ENCODE data around the gene POMGNT2. TPM values are rescaled to one million over a fixed set of nuclear protein-coding genes. Genes with fewer than 3 reads are reported as not detected.

Gene POMGNT2
- total and polyA plus RNA-seq, 2 donors (not counting 1 experiment from before 2014, with no cell fraction given): 2.8 to 3.1 TPM

GRCh38 chr3:43077261-43077660 is 28.6 kb downstream of the POMGNT2 start:
- POLR2A ChIA-PET: no interaction called here
- Mint-ChIP-seq H3K4me1 (no peaks in the 10 kb centered on the region), H3K4me3 (no peak overlapping the region), H3K9me3 (ENCODE audit: insufficient read depth) (no peaks in the 10 kb centered on the region), H3K27ac (no peak overlapping the region), H3K27me3 (peaks cover 7% of the 10 kb centered on the region)
- no peaks in the 10 kb centered on the region for H3K4me1 ChIP-seq (ENCODE audit: control insufficient read depth in 2 of 2, insufficient read depth in 2 of 2, low read length in 2 of 2)
- 94% methylated on average over 5 of the region's 6 CpGs for WGBS (ENCODE audit: insufficient coverage)
- no peaks in the 10 kb centered on the region for H3K79me2 ChIP-seq (ENCODE audit: control insufficient read depth, insufficient read depth, low read length)
- H3K4me3 ChIP-seq (ENCODE audit: control extremely low read depth in 1 of 5, extremely low read depth in 1 of 5, insufficient read depth in 1 of 5, low read depth in 2 of 5, low read length in 4 of 5): no peak overlapping the region
- peaks cover 0 to 6% of the 10 kb centered on the region in 2 experiments for H3K36me3 ChIP-seq (replicated peaks in 1 of 2; ENCODE audit: control extremely low read depth in 1 of 2, control insufficient read depth in 1 of 2, extremely low read depth in 1 of 2, insufficient read depth in 2 of 2, low read length in 1 of 2)
- no peak overlapping the region for H3K9ac ChIP-seq (ENCODE audit: low read length)
- no peaks in the 10 kb centered on the region for H4K20me1 ChIP-seq (ENCODE audit: control insufficient read depth, insufficient read depth, low read length, poor library complexity, severe bottlenecking)
- DNase-seq: no peak
- peaks cover 0 to 14% (median 0%) of the 10 kb centered on the region in 3 donors for H3K9me3 ChIP-seq (ENCODE audit: control extremely low read depth in 1 of 3, control insufficient read depth in 2 of 3, insufficient read depth in 1 of 3, low read length in 2 of 3)
- H2AFZ ChIP-seq (ENCODE audit: insufficient read depth, low read depth, low read length, poor library complexity, severe bottlenecking): no peak overlapping the region
- CTCF ChIA-PET: interaction anchor here (0.6 kb wide), 1 partner anchor 16 kb away, joined by 3 read pairs; no protein-coding TSS in a partner anchor
- intact Hi-C loops (cut with micrococcal nuclease): no loop called here
- H3K27me3 ChIP-seq (replicated peaks in 1 of 4; ENCODE audit: control extremely low read depth in 1 of 4, control insufficient read depth in 3 of 4, insufficient read depth in 4 of 4, low read length in 3 of 4): no peaks in the 10 kb centered on the region
- no peak overlapping the region for H3K27ac ChIP-seq (ENCODE audit: low read length in 2 of 2)
- no peak for TF ChIP-seq CTCF (IDR thresholded peaks at IDR 0.05)
- TF ChIP-seq EZH2 (IDR thresholded peaks at IDR 0.05; ENCODE audit: borderline replicate concordance, insufficient read depth, low read depth, low read length, poor library complexity, severe bottlenecking): no peak
- ATAC-seq (ENCODE audit: low read depth): no peak
- H3K4me2 ChIP-seq (replicated peaks; ENCODE audit: low read depth, low read length, poor library complexity, severe bottlenecking): no peak overlapping the region

- DNase-seq: no peak
- no peak overlapping the region for H3K4me2 ChIP-seq (replicated peaks; ENCODE audit: low read depth, low read length, poor library complexity, severe bottlenecking)
- POLR2A ChIA-PET: no interaction called here
Measured at GRCh38 chr3:43076857-43077256, 29.0 kb downstream of the POMGNT2 start.

More at GRCh38 chr3:43076857-43077256, 29.0 kb downstream of the POMGNT2 start:
- ATAC-seq (ENCODE audit: low read depth): no peak
- H3K27me3 Mint-ChIP-seq: peaks cover 7% of the 10 kb centered on the region
- Histone ChIP-seq H3K27me3 (replicated peaks in 1 of 4; ENCODE audit: control extremely low read depth in 1 of 4, control insufficient read depth in 3 of 4, insufficient read depth in 4 of 4, low read length in 3 of 4) (no peaks in the 10 kb centered on the region), H3K36me3 (replicated peaks in 1 of 2; ENCODE audit: control extremely low read depth in 1 of 2, control insufficient read depth in 1 of 2, extremely low read depth in 1 of 2, insufficient read depth in 2 of 2, low read length in 1 of 2) (peaks cover 0 to 6% of the 10 kb centered on the region in 2 experiments), H3K4me3 (ENCODE audit: control extremely low read depth in 1 of 5, extremely low read depth in 1 of 5, insufficient read depth in 1 of 5, low read depth in 2 of 5, low read length in 4 of 5) (no peak overlapping the region), H2AFZ (ENCODE audit: insufficient read depth, low read depth, low read length, poor library complexity, severe bottlenecking) (no peak overlapping the region), H3K9me3 (ENCODE audit: control extremely low read depth in 1 of 3, control insufficient read depth in 2 of 3, insufficient read depth in 1 of 3, low read length in 2 of 3) (peaks cover 0 to 13% (median 0%) of the 10 kb centered on the region in 3 donors), H3K9ac (ENCODE audit: low read length) (no peak overlapping the region), H3K79me2 (ENCODE audit: control insufficient read depth, insufficient read depth, low read length) (no peaks in the 10 kb centered on the region), H3K4me1 (ENCODE audit: control insufficient read depth in 2 of 2, insufficient read depth in 2 of 2, low read length in 2 of 2) (no peaks in the 10 kb centered on the region), H4K20me1 (ENCODE audit: control insufficient read depth, insufficient read depth, low read length, poor library complexity, severe bottlenecking) (no peaks in the 10 kb centered on the region), H3K27ac (ENCODE audit: low read length in 2 of 2) (no peak overlapping the region)
- H3K27ac Mint-ChIP-seq: no peak overlapping the region
- H3K4me1 Mint-ChIP-seq: no peaks in the 10 kb centered on the region
- no CpG with 5 or more reads among the region's 4 CpGs for WGBS (ENCODE audit: insufficient coverage)
- H3K4me3 Mint-ChIP-seq: no peak overlapping the region
- no peaks in the 10 kb centered on the region for H3K9me3 Mint-ChIP-seq (ENCODE audit: insufficient read depth)
- TF ChIP-seq CTCF (IDR thresholded peaks at IDR 0.05) (no peak), EZH2 (IDR thresholded peaks at IDR 0.05; ENCODE audit: borderline replicate concordance, insufficient read depth, low read depth, low read length, poor library complexity, severe bottlenecking) (no peak)
- intact Hi-C loops (cut with micrococcal nuclease): no loop called here
- CTCF ChIA-PET: no interaction called here
